ENCODE measurements around the gene EFNA5.

The EFNA5 gene

GRCh38 chr5:107385708-107386107, 285.0 kb downstream of the EFNA5 start:
- TF ChIP-seq TOX (CRISPR knock-in tag; IDR thresholded peaks at IDR 0.05; ENCODE audit: borderline replicate concordance) (no peak), SNAI2 (CRISPR knock-in tag; IDR thresholded peaks at IDR 0.05) (no peak), ZFP3 (CRISPR knock-in tag; IDR thresholded peaks at IDR 0.05) (no peak), TSHZ2 (CRISPR knock-in tag; IDR thresholded peaks at IDR 0.05) (no peak), CREB5 (CRISPR knock-in tag; IDR thresholded peaks at IDR 0.05; ENCODE audit: low read depth) (no peak), ZNF8 (CRISPR knock-in tag; IDR thresholded peaks at IDR 0.05) (no peak)
- no peak for ATAC-seq

GRCh38 chr5:107384256-107384655, 286.5 kb downstream of the EFNA5 start:
- ATAC-seq, result no peak

GRCh38 chr5:107383414-107383813, 287.3 kb downstream of the EFNA5 start:
- no peak for ATAC-seq
- no peak for TF ChIP-seq TOX (CRISPR knock-in tag; IDR thresholded peaks at IDR 0.05; ENCODE audit: borderline replicate concordance)
- no peak for TF ChIP-seq CSDC2 (CRISPR knock-in tag; IDR thresholded peaks at IDR 0.05)
- TF ChIP-seq ZNF70 (CRISPR knock-in tag; IDR thresholded peaks at IDR 0.05), result no peak
- no peak for TF ChIP-seq TSHZ2 (CRISPR knock-in tag; IDR thresholded peaks at IDR 0.05)
- TF ChIP-seq ZFP3 (CRISPR knock-in tag; IDR thresholded peaks at IDR 0.05), result no peak
- TF ChIP-seq CSRNP3 (CRISPR knock-in tag; IDR thresholded peaks at IDR 0.05), result no peak
- TF ChIP-seq OSR1 (CRISPR knock-in tag; IDR thresholded peaks at IDR 0.05), result no peak
- no peak for TF ChIP-seq SNAI2 (CRISPR knock-in tag; IDR thresholded peaks at IDR 0.05)
- TF ChIP-seq BACH2 (CRISPR knock-in tag; IDR thresholded peaks at IDR 0.05; ENCODE audit: borderline replicate concordance), result no peak
- no peak for TF ChIP-seq POU6F1 (CRISPR knock-in tag; IDR thresholded peaks at IDR 0.05; ENCODE audit: borderline replicate concordance, low read depth)

More at GRCh38 chr5:107384256-107384655, 286.5 kb downstream of the EFNA5 start:
- TF ChIP-seq ZNF8 (CRISPR knock-in tag; IDR thresholded peaks at IDR 0.05) (no peak), ARNTL (CRISPR knock-in tag; IDR thresholded peaks at IDR 0.05; ENCODE audit: borderline replicate concordance, low read depth) (no peak), OSR1 (CRISPR knock-in tag; IDR thresholded peaks at IDR 0.05) (no peak), ZNF565 (CRISPR knock-in tag; conservative IDR thresholded peaks at IDR 0.05; ENCODE audit: low read depth) (no peak), ZC3H10 (CRISPR knock-in tag; IDR thresholded peaks at IDR 0.05) (no peak), ISL1 (CRISPR knock-in tag; IDR thresholded peaks at IDR 0.05) (no peak), ZNF70 (CRISPR knock-in tag; IDR thresholded peaks at IDR 0.05) (no peak), ZFP30 (CRISPR knock-in tag; IDR thresholded peaks at IDR 0.05) (no peak), ZFP3 (CRISPR knock-in tag; IDR thresholded peaks at IDR 0.05) (no peak), ESRRG (CRISPR knock-in tag; IDR thresholded peaks at IDR 0.05) (no peak), PPARA (CRISPR knock-in tag; IDR thresholded peaks at IDR 0.05; ENCODE audit: borderline replicate concordance) (no peak), CSRNP3 (CRISPR knock-in tag; IDR thresholded peaks at IDR 0.05) (no peak)
